Keratinocyte (primary cell): ENCODE data around the gene UBAC2. TPM values are rescaled to one million over a fixed set of nuclear protein-coding genes. Genes with fewer than 3 reads are reported as not detected.

Experiments used
- DNase-seq: peaks from one replicate; pipeline ENCODE4 v3.0.0-alpha.2; 2011; ENCODE audit warnings: low read depth, missing footprints, low spot score
- FAIRE-seq: peaks from 2 replicates; lab custom pipeline; 2011; peaks lifted over from hg19 to GRCh38; lab: Jason Lieb, UNC
- H2AFZ ChIP-seq: 2 replicates; pipeline ENCODE4 v1.6.0; 2012; ENCODE audit warnings: low read length, control low read depth, inconsistent platforms; ENCODE audit not compliant: control insufficient read depth
- H3K27ac ChIP-seq: 2 replicates; pipeline ENCODE4 v1.5.1; 2011; ENCODE audit warnings: low read length; ENCODE audit not compliant: control insufficient read depth, insufficient read depth
- H3K27me3 ChIP-seq: 3 replicates; pipeline ENCODE4 v1.6.0; 2011; ENCODE audit warnings: low read length; ENCODE audit not compliant: control insufficient read depth, insufficient read depth; ENCODE audit errors: extremely low read depth
- H3K36me3 ChIP-seq, 2 experiments: 2 replicates in 1 of 2; 3 replicates in 1 of 2; pipeline ENCODE4 v1.5.1; 2011; ENCODE audit warnings: low read length in 2 of 2, mild to moderate bottlenecking in 1 of 2; ENCODE audit not compliant: control insufficient read depth in 2 of 2, insufficient read depth in 2 of 2; ENCODE audit errors: extremely low read depth in 1 of 2
- H3K4me1 ChIP-seq: 3 replicates; pipeline ENCODE4 v1.5.1; 2011; ENCODE audit warnings: low read length; ENCODE audit not compliant: control insufficient read depth, insufficient read depth; ENCODE audit errors: extremely low read depth
- H3K4me2 ChIP-seq: 3 replicates; pipeline ENCODE4 v1.6.0; 2011; ENCODE audit warnings: low read depth, low read length; ENCODE audit not compliant: control insufficient read depth, insufficient read depth; ENCODE audit errors: extremely low read depth
- H3K4me3 ChIP-seq, 3 experiments: fragments of 200-600 bp in 1 of 3; sonication (generic) in 1 of 3; 2 replicates in 2 of 3; 3 replicates in 1 of 3; pipeline ENCODE4 v1.5.1; 2011 to 2016; ENCODE audit warnings: low read length in 3 of 3, mild to moderate bottlenecking in 3 of 3, control low read depth in 2 of 3, inconsistent platforms in 1 of 3, low read depth in 1 of 3, mixed read lengths in 1 of 3, mixed run types in 1 of 3, moderate library complexity in 1 of 3; ENCODE audit not compliant: control insufficient read depth in 2 of 3, insufficient read depth in 2 of 3; ENCODE audit errors: extremely low read depth in 1 of 3
- H3K79me2 ChIP-seq: 2 replicates; pipeline ENCODE4 v1.6.0; 2012; ENCODE audit warnings: low read length; ENCODE audit not compliant: control insufficient read depth, insufficient read depth
- H3K9ac ChIP-seq: 3 replicates; pipeline ENCODE4 v1.6.0; 2011; ENCODE audit warnings: low read length; ENCODE audit not compliant: control insufficient read depth, insufficient read depth; ENCODE audit errors: extremely low read depth
- H3K9me1 ChIP-seq: 3 replicates; pipeline ENCODE4 v1.6.0; 2011; ENCODE audit warnings: low read length; ENCODE audit not compliant: control insufficient read depth, insufficient read depth; ENCODE audit errors: extremely low read depth
- H3K9me3 ChIP-seq: 2 replicates; pipeline ENCODE4 v1.5.1; 2012; ENCODE audit warnings: low read depth, low read length; ENCODE audit not compliant: control insufficient read depth
- H4K20me1 ChIP-seq: 3 replicates; pipeline ENCODE4 v1.6.0; 2011; ENCODE audit warnings: low read length; ENCODE audit not compliant: control insufficient read depth, insufficient read depth; ENCODE audit errors: extremely low read depth
- EZH2 ChIP-seq: IDR thresholded peaks from one replicate; pipeline ENCODE4 v1.6.1; 2012; ENCODE audit warnings: inconsistent platforms, mild to moderate bottlenecking, low read length, moderate library complexity
- dilution Hi-C: fragments of 300-500 bp; cut with MboI; formaldehyde crosslinking; loops from one replicate; pipeline ENCODE4 v1.7.0; 2020; ENCODE audit warnings: low sequenced_read_pairs; ENCODE audit not compliant: extremely low pct_ligation_motif_present
- polyA plus RNA-seq, 5 experiments: library from polyadenylated mRNA; depleted of rRNA in 3 of 5; stranded (reverse) in 3 of 5; stranded (forward) in 1 of 5; unstranded in 1 of 5; fragments of >200 nt; gene quantifications; 1 replicate in 1 of 5; 2 replicates in 3 of 5; 3 replicates in 1 of 5; pipeline versions ENCODE4 v1.2.1 to v1.2.3, GENCODE V29; 2011 to 2012; ENCODE audit warnings: missing spikeins in 2 of 5, low read depth in 1 of 5, low replicate concordance in 1 of 5
- TF ChIP-seq, protein P1 (sequence below), 3 experiments: IDR thresholded peaks in 1 of 3; conservative IDR thresholded peaks in 1 of 3; optimal IDR thresholded peaks in 1 of 3; 2 replicates in 2 of 3; 3 replicates in 1 of 3; pipeline versions ENCODE3 to v1.5.1; 2011; ENCODE audit warnings: low read length in 3 of 3, mild to moderate bottlenecking in 3 of 3, moderate library complexity in 2 of 3, control low read depth in 1 of 3, inconsistent platforms in 1 of 3; ENCODE audit not compliant: insufficient read depth in 2 of 3; ENCODE audit errors: extremely low read depth in 1 of 3

UBAC2 gene
- polyA plus RNA-seq, 1 donor (not counting 4 experiments of a cell fraction or from before 2014, with no cell fraction given): 104 TPM

DNA sequence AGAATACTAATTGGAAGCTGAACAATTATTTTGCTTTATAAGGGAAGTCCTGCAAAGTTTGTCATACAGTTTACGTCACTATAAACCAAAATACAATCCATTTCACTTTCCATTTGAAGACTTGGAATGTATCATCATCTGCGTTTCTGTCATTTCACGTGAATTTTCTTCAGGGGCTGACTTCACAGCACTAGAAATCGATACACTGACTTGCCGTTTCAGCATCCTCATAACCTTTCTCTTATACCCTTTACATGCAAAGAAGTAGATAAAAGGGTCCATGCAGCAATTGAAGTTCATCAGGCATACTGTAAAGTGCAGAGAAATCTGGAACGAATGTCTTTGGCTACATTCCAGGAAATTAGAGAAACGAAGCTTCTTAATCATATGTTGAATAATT lies 94.3 kb downstream of the UBAC2 start:
- no peaks in the 10 kb centered on the region for H3K9me1 ChIP-seq
- H3K9ac ChIP-seq: no peak overlapping the region
- H3K4me1 ChIP-seq: no peaks in the 10 kb centered on the region
- no peak overlapping the region for H3K4me3 ChIP-seq
- no peaks in the 10 kb centered on the region for H3K79me2 ChIP-seq
- no peak overlapping the region for H3K4me2 ChIP-seq
- no peaks in the 10 kb centered on the region for H3K27me3 ChIP-seq
- H3K9me3 ChIP-seq: no peaks in the 10 kb centered on the region
- no peak for DNase-seq
- no peak for FAIRE-seq
- H4K20me1 ChIP-seq: no peaks in the 10 kb centered on the region
- no peaks in the 10 kb centered on the region for H3K36me3 ChIP-seq
- no peak for TF ChIP-seq EZH2
- TF ChIP-seq, protein P1, sequence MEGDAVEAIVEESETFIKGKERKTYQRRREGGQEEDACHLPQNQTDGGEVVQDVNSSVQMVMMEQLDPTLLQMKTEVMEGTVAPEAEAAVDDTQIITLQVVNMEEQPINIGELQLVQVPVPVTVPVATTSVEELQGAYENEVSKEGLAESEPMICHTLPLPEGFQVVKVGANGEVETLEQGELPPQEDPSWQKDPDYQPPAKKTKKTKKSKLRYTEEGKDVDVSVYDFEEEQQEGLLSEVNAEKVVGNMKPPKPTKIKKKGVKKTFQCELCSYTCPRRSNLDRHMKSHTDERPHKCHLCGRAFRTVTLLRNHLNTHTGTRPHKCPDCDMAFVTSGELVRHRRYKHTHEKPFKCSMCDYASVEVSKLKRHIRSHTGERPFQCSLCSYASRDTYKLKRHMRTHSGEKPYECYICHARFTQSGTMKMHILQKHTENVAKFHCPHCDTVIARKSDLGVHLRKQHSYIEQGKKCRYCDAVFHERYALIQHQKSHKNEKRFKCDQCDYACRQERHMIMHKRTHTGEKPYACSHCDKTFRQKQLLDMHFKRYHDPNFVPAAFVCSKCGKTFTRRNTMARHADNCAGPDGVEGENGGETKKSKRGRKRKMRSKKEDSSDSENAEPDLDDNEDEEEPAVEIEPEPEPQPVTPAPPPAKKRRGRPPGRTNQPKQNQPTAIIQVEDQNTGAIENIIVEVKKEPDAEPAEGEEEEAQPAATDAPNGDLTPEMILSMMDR (optimal IDR thresholded peaks at IDR 0.05 in 1 of 3, IDR thresholded peaks at IDR 0.05 in 1 of 3, conservative IDR thresholded peaks at IDR 0.05 in 1 of 3; ENCODE audit: extremely low read depth in 1 of 3, insufficient read depth in 2 of 3, low read length in 3 of 3): no peak
- H3K27ac ChIP-seq: no peak overlapping the region
- H2AFZ ChIP-seq: no peak overlapping the region
- dilution Hi-C loops: no loop called here

DNA sequence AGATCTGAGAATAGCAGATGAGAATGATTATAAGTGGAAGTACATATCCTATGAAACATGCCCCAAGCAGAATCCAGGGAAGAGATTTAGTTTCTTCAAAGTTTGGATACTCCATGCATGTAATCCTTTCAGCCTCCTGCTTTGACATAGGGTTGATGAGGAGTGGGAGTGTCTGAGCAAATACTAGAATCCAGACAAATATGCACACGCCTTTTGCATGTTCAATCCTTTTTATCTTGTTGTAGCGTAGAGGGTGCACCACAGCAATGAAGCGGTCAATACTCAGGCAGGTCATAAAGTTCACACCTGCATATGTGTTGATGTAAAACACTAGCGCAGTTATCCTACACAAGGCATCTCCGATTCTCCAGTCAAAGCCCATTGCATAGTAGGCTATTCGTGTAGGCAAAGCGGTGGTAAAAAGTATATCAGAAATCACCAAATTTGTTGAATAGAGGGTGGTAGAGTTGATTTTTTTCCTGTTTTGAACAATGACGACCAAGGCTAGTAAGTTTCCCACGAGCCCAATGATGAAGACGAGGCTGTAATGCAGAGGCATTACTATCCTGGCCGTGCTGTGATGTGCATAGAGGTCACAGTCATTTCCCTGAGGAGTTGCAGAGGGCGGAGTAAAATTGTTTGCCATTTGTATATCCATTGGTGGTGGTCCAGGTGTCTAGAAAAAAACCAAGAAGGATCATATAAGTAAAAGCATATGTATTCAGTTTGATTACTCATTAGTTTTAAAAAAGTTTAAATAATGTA lies 95.0 kb downstream of the UBAC2 start:
- no peak overlapping the region for H2AFZ ChIP-seq
- H3K4me1 ChIP-seq: no peaks in the 10 kb centered on the region
- H3K36me3 ChIP-seq: no peaks in the 10 kb centered on the region
- dilution Hi-C loops: no loop called here
- H3K27me3 ChIP-seq: no peaks in the 10 kb centered on the region
- FAIRE-seq (no peak), DNase-seq (no peak)
- H3K79me2 ChIP-seq: no peaks in the 10 kb centered on the region
- H3K4me2 ChIP-seq: no peak overlapping the region
- H4K20me1 ChIP-seq: no peaks in the 10 kb centered on the region
- no peak overlapping the region for H3K27ac ChIP-seq
- no peak overlapping the region for H3K4me3 ChIP-seq
- no peak overlapping the region for H3K9ac ChIP-seq
- TF ChIP-seq EZH2: no peak
- TF ChIP-seq, protein P1 (optimal IDR thresholded peaks at IDR 0.05 in 1 of 3, IDR thresholded peaks at IDR 0.05 in 1 of 3, conservative IDR thresholded peaks at IDR 0.05 in 1 of 3; ENCODE audit: extremely low read depth in 1 of 3, insufficient read depth in 2 of 3, low read length in 3 of 3): no peak
- no peaks in the 10 kb centered on the region for H3K9me1 ChIP-seq
- H3K9me3 ChIP-seq: no peaks in the 10 kb centered on the region
